ENCODE data around the gene ATP6V0D1. TPM values are rescaled to one million over a fixed set of nuclear protein-coding genes. Genes with fewer than 3 reads are reported as not detected.
A peak's percentile ranks its signal among the peaks of the same experiment; 100 is the strongest.

The ATP6V0D1 gene
- total RNA-seq, 1 experiment from 2014 or later, result 108 TPM

DNA sequence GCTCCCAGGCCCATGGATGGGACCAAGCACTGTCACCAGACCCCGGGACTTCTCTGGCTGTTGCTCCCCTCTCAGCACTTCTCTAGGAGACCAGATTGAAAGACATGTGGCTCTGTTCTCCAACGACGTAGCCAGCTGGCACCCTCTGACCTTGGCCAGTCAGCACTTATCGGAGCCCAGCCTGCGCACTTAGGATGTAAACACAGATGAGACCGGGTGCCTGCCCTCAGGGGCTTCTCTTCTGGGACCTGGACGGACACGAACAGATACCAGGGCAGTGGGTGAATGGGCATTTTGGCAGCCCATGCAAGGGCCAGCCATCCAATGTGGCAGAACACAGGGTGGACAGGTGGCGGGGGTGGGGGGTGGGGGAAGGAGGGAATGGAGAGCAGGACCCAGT is 71.3 kb downstream of the ATP6V0D1 start:
- DNase-seq (ENCODE audit: low read depth), result no peak

DNA sequence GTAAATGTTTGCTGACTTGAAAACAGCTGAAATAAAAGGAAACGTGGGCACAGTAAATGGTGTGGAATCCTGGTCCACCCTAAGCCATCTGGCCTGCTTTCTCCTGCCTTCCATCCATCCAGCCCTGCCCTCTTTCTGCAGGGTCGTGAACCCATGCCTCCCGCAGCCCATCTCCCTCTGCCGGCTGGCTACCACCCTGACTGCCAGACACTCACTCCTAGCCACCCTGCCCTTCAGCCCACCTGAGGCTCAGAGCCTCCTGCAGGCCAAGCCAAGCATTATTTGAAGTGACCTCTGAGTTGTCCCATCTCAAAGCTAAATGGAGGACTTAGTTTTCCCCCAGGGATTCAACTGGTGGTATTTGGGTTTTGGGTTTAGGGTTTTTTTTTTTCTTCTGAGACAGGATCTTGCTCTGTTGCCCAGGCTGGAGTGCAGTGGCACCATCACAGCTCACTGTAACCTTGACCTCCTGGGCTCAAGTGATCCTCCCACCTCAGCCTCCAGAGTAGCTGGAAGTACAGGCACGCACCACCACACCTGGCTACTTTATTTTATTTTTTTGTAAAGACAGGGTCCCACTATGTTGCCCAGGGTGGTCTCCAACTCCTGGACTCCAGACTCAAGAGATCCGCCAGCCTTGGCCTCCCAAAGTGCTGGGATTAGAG is 73.0 kb downstream of the ATP6V0D1 start:
- no peak for DNase-seq (ENCODE audit: low read depth)

DNA sequence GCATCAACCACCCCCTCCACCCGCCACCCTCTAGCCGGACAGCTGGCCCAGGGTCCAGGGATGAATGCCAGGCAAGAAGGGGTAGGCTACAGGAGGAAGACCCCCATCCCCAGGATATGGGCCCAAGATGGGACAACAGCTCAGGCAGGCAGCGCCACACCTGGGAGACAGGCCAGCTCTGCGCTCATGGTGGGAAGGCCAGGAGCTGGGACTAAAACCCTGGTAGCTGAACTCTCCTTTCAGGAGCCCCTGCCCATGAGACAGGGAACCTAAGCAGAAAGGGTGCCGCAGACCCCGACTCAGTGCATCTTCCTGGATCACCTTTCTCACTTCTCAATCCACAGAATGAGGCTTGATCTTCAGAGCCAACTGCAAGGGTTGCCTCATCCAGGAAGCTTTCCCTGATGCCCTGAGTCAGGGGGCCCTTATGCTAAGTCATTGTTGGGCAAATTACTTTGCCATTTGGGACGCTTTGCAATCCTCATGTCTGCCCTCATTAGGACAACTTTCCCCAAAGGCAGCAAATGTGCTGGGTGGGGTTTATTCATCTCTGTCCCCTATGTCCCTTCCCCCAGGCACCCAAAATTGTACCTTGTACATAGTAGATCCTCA is 73.7 kb downstream of the ATP6V0D1 start:
- no peak for DNase-seq (ENCODE audit: low read depth)

DNA sequence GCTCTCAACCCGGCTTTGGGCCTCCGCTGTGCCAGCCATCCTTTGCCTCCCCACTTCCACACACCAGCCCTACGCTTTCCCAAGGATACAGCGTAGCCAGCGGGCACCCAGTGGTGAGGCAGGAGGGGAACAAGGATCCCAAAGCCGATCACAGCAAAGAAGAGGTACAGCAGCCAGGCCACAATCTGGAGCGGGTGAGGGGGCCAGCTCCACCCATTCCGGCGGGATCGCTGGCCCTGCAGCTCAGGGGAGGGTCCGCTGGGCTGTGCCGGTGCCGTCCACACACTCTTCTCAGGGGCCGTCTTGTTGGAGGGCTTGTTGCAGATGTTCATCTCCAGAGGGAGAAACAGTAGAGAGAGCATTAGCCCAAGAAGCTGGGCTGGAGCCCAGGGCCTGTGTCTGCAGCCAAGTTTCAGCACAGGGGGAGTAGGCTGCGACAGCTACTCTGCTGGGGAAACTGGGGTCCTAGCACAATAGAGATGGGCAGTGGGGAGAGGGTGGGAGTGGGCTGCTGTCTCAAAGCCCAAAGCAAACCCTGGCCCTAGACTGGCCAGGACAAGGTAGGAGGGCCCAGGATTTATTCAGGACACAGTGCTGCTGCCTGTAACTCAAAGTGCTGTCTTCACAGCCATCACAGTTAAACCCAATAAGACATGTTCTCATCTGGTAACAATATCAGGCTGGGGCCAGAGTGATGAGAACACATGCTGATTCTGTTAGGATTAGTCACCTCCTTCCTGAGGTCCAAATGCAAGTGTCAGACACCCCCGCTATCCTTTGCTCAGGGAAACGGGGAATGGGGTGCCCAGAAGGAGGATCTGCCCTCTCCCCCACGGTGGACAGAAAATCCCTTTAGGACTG is 74.6 kb downstream of the ATP6V0D1 start:
- DNase-seq (ENCODE audit: low read depth), result peak; percentile 71

DNA sequence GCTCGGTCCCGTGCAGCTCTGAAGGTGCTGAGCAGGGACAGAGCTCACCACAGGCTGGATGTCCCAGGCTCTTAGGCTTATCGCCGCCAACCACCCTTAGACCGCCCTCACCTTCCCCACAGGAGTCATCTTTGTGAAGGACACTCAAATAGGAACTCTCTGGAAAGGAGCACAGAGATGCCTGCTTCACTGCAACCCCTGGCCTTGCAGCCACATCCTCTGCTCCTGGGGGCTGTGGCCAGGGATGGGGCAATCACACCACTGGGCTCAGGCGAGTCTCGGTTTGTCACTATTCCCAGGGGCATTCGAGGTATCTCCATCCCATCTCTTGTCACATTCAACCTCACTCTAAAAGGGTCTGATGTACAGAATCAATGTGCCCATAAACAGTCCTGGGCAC is 75.6 kb downstream of the ATP6V0D1 start:
- DNase-seq (ENCODE audit: low read depth), result no peak

DNA sequence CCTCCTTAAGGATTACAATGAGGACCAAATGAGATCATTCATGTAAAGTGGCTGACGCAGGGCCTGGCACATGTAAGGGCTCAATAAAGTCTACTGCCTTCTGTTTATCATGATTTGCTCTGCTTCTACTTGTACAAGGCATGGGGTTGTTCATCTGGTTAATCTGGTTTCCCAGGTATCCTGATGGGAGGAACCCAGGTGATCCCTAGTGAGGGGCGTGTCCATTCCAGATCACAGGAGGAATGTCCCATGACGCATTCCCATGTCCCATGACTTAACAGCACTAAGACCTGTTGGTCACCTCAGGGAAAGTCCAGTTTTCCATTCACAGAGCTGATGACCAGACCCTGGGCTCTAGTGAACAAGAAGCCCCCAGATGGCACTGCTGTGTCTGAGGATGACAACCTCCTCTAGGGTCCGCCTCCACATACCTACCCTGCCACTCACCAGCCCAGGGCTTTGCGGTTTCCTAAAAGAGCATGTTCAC is 76.2 kb downstream of the ATP6V0D1 start:
- no peak for DNase-seq (ENCODE audit: low read depth)

DNA sequence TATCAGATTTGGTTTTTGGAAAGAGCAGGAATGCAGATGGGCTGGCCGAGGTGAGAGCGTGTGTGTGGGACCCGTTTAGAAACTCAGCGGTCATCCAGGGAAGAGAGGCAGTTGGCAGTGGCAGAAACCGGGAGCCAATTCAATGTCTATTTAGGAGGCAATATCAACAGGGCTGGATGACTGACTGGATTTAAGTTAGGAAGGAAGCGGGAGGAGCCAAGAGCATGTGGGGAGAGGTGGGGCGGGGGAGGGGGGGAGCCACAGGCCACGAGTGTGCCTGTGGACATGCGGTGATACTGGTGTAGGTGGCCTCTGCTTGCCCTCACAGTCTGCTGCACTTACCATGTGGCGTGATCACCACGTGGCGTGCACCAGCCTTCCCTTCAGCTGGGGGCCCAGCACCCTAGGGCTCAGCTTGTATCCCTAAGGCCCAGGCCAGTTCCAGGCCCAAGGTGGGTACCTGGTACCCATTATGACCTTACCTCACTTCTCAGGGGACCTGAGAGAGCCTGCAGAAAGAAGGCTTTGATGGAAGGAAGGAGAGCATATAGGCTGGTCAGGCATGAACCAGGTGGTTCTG is 76.9 kb downstream of the ATP6V0D1 start:
- no peak for DNase-seq (ENCODE audit: low read depth)

DNA sequence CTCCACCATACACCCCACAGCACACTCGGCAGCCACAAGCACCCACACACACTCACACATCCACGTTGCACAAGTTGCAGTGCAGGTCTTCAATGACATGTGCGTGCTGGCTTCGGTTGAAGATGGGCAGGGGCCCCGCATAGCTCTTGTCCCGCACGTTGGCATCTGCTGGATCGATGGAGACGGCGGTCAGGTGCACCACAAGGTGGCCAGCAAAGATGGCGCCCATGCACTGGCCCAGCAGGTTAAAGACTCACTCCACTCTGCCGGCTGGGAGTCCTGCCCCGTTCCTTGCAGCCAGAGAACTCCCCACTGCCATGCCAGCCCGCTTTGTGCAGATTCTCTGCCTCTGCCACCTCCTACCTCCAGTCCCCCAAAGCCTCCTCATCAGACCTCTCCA is 80.1 kb downstream of the ATP6V0D1 start:
- no peak for DNase-seq (ENCODE audit: low read depth)

DNA sequence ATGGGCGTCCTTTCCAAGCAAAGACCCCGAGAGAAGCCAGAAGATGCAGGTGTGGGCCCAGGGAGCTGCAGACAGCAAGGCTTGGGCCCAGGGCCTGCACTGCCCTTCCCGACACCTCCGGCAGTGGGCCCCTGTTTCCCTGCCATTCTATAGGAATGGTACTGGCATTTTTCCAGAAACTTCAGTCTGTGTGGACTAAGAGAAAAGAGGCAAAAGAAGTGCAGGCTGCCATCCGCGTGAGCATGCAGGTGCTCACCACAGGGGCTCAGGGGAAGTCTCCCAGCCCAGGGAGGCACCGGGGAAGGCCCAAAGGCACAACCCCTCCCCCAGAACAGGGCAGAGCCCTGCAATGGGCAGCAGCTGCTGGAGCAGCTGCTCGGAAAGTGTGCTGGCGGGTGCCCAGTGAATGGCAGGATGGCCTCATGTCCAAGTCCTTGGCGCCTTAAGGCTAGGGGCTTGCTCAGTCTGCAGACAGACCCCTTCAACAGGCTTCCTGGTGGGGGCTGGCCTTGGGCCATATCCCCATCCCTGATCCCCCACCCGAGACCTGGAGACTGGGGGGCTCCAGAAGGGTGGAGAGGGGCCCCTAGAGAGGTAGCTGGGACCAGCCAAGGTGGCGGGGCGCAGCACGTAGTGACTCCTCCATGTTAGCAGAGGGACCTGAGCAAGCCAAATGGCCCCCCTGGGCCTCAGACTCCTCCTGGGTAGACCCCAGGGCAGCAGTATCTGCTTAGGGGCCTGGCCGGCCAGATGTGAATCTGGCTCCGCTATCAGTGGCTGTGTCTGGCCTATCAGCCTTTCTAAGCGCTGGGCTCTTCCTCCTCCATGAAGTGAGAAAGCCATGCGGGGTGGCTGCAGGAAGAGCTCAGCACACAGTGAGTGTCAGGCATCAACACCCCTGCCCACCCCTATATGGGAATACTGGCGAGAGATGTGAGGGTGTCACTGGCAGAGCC is 80.9 kb downstream of the ATP6V0D1 start:
- no peak for DNase-seq (ENCODE audit: low read depth)

DNA sequence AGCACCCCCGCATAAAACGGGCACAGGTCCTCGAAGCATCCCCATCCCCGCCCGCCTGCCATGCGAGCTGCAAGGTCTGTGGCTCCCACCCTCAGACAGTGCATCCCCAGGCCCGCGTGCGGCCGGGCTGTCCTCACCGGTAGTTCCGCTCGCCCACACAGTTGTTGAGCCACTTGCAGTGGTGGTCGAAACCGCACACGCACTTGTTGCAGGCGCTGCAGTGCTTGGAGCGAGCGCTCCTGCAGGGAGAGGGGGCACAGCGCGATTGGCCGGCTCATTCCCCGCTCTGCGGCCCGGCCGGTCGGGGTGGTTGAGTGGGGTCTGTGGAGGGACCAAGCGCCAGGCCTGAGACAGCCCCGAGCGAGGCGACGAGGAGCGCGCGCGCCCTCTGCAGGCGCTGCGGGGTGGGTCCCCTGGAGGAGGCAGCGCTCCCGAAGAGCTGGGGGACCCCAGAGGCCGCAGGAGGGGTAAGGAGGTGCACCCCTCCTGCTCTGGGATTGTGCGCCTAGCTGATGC is 81.7 kb downstream of the ATP6V0D1 start:
- DNase-seq (ENCODE audit: low read depth), result no peak

DNA sequence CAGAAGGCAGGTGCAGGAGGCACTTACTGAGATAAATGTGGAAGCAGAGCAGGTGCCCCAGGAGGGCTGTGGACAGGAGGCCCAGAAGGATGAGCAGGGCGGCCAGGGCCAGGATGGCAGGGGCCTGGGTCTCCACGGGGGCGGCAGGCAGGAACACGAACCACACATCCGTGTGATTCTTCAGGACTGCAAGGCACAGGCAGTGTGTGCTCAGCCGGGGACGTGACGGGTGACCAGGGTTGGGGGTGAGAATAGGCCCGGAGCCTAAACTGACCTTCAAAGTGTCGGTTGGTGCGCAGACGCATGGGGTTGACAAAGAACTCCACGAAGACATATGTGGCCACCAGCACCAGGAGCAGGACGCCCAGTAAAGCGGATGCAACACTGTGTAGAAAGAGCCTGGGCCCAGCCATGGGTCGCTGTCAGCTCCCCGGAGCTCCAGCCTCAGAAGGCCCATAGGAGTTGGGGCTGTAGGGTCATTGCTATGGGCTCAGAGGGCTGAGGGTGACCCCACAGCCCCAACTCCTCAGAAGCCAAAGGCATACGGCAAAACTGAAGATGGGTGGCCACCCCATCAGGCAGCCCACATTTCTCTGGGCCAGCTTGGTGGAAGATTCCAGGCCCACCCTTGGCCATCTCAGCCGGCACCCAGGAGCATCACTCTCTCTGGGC is 82.3 kb downstream of the ATP6V0D1 start:
- no peak for DNase-seq (ENCODE audit: low read depth)

DNA sequence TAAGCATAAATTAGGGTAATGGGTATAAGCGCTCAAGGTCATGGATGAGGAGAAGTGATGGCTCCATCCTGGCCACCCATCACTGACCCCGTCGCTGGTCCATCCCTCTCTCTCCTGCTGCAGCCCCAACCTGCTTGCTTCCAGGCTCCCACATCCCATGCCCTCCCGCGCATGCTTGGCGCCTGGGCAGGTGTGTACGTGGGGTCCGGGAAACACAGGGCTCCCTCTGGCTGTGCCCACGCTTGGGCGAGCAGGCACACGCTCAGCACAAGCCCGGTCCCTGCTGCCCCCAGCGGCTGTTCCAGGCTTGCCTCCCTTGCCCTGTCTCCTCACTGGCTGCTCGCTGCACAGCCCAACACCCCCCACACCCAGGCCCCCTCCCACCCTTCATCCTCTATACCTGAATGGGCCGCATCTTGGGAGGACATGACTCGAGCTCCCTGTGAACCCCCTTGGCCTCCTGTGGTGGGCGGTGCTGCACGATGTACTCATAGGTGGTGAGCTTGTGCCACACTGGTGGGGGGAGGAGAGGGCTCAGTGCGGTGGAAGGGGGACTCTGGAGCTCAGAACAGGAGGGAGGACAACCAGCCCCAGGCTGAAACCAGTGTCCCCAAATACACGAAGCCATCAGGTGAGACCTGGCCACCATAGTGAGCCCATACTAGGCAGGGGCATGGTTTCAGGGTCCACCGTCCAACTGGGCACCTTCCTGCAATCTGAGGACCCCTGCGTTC is 83.0 kb downstream of the ATP6V0D1 start:
- DNase-seq (ENCODE audit: low read depth), result no peak

DNA sequence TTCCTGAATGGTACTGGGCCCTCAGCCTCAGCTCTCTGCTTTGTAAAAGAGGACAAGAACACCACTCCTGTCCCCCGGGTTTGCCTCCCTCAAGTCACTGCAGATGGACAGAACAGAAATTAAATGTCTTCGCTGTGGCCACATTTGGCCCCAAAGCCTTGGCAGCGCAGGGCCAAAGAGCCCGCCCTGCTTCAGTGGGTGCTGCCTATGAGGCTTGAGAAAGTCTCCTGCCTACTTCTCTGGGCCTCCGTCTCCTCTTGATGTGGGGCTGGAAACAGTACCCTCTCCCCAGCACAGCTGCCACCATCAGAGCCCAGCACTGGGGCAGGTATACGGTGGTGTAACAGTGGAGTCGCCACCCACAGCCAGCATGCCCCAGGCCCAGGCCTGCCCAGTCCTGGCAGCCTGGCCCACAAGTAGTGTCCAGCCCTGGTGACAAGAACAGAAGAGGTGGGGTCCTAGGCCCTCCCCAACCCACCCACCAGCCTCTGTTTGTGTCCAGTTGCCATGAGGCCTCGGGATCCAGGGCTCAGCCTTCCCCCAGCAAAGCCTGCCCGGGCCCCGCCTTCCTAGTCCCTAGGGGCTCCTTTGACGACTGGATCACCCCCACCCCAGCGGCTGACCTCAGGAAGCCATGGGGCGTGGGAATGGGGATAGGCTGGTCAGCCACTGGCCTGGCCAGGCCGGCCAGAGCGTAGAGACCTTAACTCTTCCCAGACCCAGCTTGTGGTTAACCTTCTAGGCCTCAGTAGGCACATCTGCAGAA is 83.7 kb downstream of the ATP6V0D1 start:
- DNase-seq (ENCODE audit: low read depth), result no peak

DNA sequence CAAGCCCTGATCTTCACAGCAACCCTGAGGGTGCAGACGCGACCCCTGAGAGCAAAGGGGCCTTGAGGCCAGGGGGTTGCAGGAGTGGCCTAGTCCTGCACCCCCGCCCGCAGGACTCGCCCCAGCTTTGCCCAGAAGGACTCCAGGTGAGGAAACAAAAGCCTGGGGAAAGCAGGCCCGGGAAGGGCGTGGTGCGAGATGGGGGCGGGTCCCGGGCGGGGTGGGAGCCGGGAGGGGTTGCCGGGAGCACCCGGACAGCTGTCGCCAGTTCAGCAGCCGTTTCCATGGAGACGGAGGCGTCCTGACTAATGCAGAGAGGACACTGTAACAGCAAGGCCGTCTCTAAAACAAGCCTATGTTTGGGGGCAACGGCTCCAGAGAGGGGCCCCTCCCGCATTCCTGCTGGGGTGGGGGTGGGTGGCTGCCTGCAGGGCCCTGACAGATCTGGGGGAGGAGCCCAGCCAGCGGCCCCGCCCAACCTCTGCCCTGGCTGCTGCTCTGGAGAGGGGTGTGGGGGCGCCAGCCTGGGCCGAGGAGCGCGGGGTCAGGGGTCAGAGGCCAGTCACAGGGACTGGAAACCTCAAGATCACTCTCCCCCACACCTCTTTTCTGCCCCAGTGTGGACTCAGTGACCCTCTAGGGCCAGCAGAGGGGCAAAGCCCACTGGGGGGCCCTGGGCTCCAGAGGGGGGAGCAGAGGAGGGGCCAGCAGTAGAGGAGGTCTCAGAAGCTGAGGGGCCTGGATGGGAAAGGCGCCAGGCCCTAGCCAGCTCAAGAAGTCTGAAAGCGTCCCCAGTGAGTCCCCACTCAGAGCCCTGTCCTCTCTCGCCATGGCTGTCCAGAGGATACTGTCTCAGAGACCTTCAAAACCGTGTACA is 84.6 kb downstream of the ATP6V0D1 start:
- peak; percentile 64 for DNase-seq (ENCODE audit: low read depth)

DNA sequence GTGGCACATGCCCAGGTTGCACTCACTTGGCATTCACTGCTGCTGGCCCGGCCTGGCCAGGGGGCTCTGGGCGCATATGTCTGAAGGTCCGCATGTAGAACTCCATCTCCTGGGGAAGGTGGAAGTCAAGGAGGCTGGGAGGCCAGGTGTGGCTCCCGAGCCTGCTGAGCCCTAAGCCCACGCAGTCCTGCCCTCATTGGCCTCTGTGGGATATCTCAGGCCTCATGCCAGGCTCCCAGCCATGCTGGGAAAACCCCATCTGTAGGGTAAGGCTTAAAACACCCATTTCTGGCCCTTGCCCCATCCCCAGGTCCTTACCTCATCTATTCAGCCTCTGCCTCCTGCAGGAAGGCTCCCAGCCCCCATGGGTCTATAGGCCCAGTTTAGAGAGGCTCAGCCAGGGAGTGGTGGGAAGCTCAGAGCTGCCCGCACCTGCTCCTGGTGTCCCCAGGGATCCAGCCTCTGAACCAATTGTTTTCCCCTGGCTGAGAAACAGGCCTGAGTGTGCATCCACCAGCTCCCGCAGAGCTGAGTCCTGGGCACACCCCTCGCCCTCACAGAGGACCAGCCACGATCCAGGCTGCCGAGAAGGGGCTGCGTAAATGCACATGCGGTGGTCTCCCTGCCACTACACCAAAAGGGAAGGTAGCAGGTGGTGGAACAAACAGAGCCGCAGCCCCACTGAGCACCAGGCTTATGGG is 85.3 kb downstream of the ATP6V0D1 start:
- DNase-seq (ENCODE audit: low read depth), result no peak

DNA sequence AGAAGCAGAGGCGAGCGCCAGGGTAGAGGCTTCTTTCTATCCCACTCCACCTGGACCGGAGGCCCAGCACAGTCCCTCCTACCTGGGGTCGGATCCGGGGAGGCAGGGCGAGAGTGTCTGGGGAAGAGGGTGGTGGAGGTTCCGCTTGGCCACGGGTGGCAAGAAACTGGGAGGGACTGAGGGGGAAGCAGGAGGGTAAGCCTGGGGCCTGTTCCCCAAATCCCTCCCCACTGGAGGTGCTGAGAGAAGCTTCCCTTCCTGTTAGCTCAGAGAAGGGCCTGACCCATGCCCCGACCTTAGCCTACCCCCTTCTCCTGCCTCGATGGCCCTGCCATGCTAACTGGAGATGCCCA is 85.9 kb downstream of the ATP6V0D1 start:
- no peak for DNase-seq (ENCODE audit: low read depth)

All from HT1080 (cell line).